GM12878 (cell line): ENCODE measurements around the gene TCF12. TPM values are rescaled to one million over a fixed set of nuclear protein-coding genes. Genes with fewer than 3 reads are reported as not detected.

Source experiments
- ATAC-seq: fragments of 200-7000 bp; cut with Tn5 transposase; 3 replicates; pipeline ENCODE4 v1.9.1; 2020; ENCODE audit warnings: mild to moderate bottlenecking, moderate library complexity
- BruUV-seq: library from RNA; stranded (reverse); fragments of 400-500 nt; replicated peaks from 2 replicates; lab custom pipeline; 2021; lab: Mats Ljungman, UMichigan
- CTCF ChIA-PET: fragments of 300-600 bp; sonication (Branson Sonifier 250); formaldehyde crosslinking; extraction: SDS; loops from one replicate; lab custom pipeline; 2021; ENCODE audit warnings: inconsistent platforms; lab: Yijun Ruan, JAX
- POLR2A ChIA-PET: fragments of 350-600 bp; formaldehyde crosslinking; extraction: SDS; loops from one replicate; lab custom pipeline; 2021; ENCODE audit warnings: inconsistent platforms; lab: Charles Lee
- RAD21 ChIA-PET: fragments of 300-600 bp; sonication (Branson Sonifier 250); formaldehyde crosslinking; loops from one replicate; lab custom pipeline; 2023; ENCODE audit warnings: antibody characterized with exemption; ENCODE audit not compliant: unreplicated experiment; lab: Charles Lee
- SMC1A ChIA-PET: fragments of 300-600 bp; sonication (Branson Sonifier 250); formaldehyde crosslinking; loops from one replicate; lab custom pipeline; 2023; ENCODE audit not compliant: unreplicated experiment, uncharacterized antibody; lab: Charles Lee
- DNase-seq: peaks from one replicate; pipeline ENCODE4 v3.0.0-alpha.2; 2011; ENCODE audit warnings: low read depth, low spot score
- FAIRE-seq: peaks from 3 replicates; lab custom pipeline; 2011; peaks lifted over from hg19 to GRCh38; lab: Jason Lieb, UNC
- H2AFZ ChIP-seq: 2 replicates; pipeline ENCODE4 v1.6.0; 2011; ENCODE audit warnings: low read depth, low read length, control low read depth; ENCODE audit not compliant: control insufficient read depth
- H3K27ac ChIP-seq: 2 replicates; pipeline ENCODE4 v1.5.1; 2011; ENCODE audit warnings: control low read depth; ENCODE audit not compliant: control insufficient read depth, insufficient read depth
- H3K27me3 ChIP-seq, 2 experiments: replicated peaks in 1 of 2; 2 replicates each; pipeline versions ENCODE4 v1.6.0 to v1.6.1; 2011; ENCODE audit warnings: low read length in 1 of 2; ENCODE audit not compliant: control insufficient read depth in 2 of 2, insufficient read depth in 2 of 2
- H3K36me3 ChIP-seq, 2 experiments: 2 replicates each; pipeline ENCODE4 v1.5.1; 2011; ENCODE audit warnings: low read length in 1 of 2; ENCODE audit not compliant: control insufficient read depth in 2 of 2, insufficient read depth in 2 of 2
- H3K4me1 ChIP-seq: 2 replicates; pipeline ENCODE4 v1.6.1; 2011; ENCODE audit warnings: mild to moderate bottlenecking, low read length, moderate library complexity, mixed read lengths; ENCODE audit not compliant: control insufficient read depth, insufficient read depth
- H3K4me2 ChIP-seq: 2 replicates; pipeline ENCODE4 v1.6.0; 2011; ENCODE audit warnings: control low read depth; ENCODE audit not compliant: control insufficient read depth, insufficient read depth
- H3K4me3 ChIP-seq: fragments of 200-600 bp; sonication (generic); 2 replicates; pipeline ENCODE4 v1.5.1; 2016
- H3K79me2 ChIP-seq: 2 replicates; pipeline ENCODE4 v1.6.0; 2011; ENCODE audit warnings: low read length; ENCODE audit not compliant: control insufficient read depth, insufficient read depth
- H3K9ac ChIP-seq: 2 replicates; pipeline ENCODE4 v1.8.0; 2011; ENCODE audit warnings: low read length, control low read depth, mixed read lengths; ENCODE audit not compliant: control insufficient read depth, insufficient read depth
- H3K9me3 ChIP-seq: replicated peaks from 3 replicates; pipeline ENCODE4 v1.5.1; 2011; ENCODE audit warnings: mild to moderate bottlenecking, low read length; ENCODE audit not compliant: control insufficient read depth, insufficient read depth
- H4K20me1 ChIP-seq: 2 replicates; pipeline ENCODE4 v1.6.0; 2011; ENCODE audit not compliant: control insufficient read depth, insufficient read depth
- CBFB ChIP-seq: IDR thresholded peaks from 2 replicates; pipeline ENCODE4 v1.6.1; 2016; ENCODE audit warnings: antibody characterized with exemption, low read depth
- CBX5 ChIP-seq: sonication (generic); IDR thresholded peaks from 2 replicates; pipeline ENCODE4 v1.6.1; 2016; ENCODE audit warnings: low read depth, moderate library complexity, mild to moderate bottlenecking, inconsistent platforms
- CHD4 ChIP-seq: fragments of 200-600 bp; sonication (generic); IDR thresholded peaks from 2 replicates; pipeline ENCODE4 v1.6.1; 2016; ENCODE audit warnings: mild to moderate bottlenecking
- NFYA ChIP-seq: IDR thresholded peaks from 2 replicates; pipeline ENCODE4 v1.6.1; 2011; ENCODE audit warnings: low read depth, mild to moderate bottlenecking, low read length, improper control_type of control experiment, borderline replicate concordance
- SRF ChIP-seq, 2 experiments: IDR thresholded peaks; 2 replicates each; pipeline ENCODE4 v1.6.1; 2011; ENCODE audit warnings: low read depth in 2 of 2, low read length in 2 of 2, mild to moderate bottlenecking in 1 of 2, moderate library complexity in 1 of 2
- ZNF622 ChIP-seq: fragments of 450-650 bp; IDR thresholded peaks from 2 replicates; pipeline ENCODE4 v1.6.1; 2017; ENCODE audit warnings: mild to moderate bottlenecking, inconsistent platforms
- in situ Hi-C: fragments of 300-500 bp; cut with MboI; formaldehyde crosslinking; loops from 9 replicates; pipeline ENCODE4 v1.14.3; 2018; ENCODE audit warnings: mixed read lengths
- intact Hi-C: fragments of 100-400 bp; cut with micrococcal nuclease; formaldehyde crosslinking; loops from one replicate; pipeline ENCODE4 v1.14.2; 2022; ENCODE audit not compliant: unreplicated experiment
- polyA plus RNA-seq, 11 experiments: library from polyadenylated mRNA; depleted of rRNA in 4 of 11; unstranded in 6 of 11; stranded (reverse) in 5 of 11; fragments of >200 nt; fragmentation: Nextera tagmentation in 4 of 11; fragmentation: Illumina TruSeq in 1 of 11; extraction: Ambion mirVana in 4 of 11; extraction: Trizol in 1 of 11; gene quantifications; 1 replicate in 1 of 11; 2 replicates in 10 of 11; pipeline versions ENCODE4 v1.2.1 to v1.2.3, GENCODE V29; 2011 to 2016; ENCODE audit warnings: inconsistent platforms in 2 of 11, missing spikeins in 2 of 11, low read depth in 1 of 11
- total RNA-seq, 4 experiments: library from RNA; depleted of rRNA in 3 of 4; stranded (reverse); fragments of >200 nt in 3 of 4; fragmentation: Illumina TruSeq in 1 of 4; extraction: Trizol in 1 of 4; gene quantifications; 2 replicates each; pipeline versions ENCODE4 v1.2.1 to v1.2.3, GENCODE V29; 2013 to 2021
- TF ChIP-seq, protein P1 (sequence below): IDR thresholded peaks from 2 replicates; pipeline ENCODE4 v1.6.1; 2011; ENCODE audit warnings: borderline replicate concordance, low read depth, mild to moderate bottlenecking, moderate library complexity, low read length; ENCODE audit not compliant: insufficient read depth, poor library complexity, severe bottlenecking

The TCF12 gene
- total and polyA plus RNA-seq, 10 of the 15 experiments (the other 5 are each of a cell fraction or from before 2014, with no cell fraction given): 8.2 to 70.9 (median 49.5) TPM

DNA sequence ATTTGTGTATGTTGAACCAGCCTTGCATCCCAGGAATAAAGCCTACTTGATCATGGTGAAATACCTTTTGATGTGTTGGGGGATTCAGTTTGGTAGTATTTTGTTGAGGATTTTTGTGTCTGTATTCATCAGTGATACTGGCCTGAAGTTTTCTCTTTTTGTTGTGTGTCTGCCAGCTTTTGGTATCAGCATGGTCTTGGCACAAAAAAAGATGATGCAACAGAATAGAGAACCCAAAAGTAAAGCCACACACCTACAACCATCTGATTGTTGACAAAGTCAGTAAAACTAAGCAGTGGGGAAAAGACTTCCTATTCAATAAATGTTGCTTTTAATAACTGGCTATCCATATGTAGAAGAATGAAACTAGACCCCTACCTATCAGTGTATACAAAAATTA, 77.6 kb downstream of the TCF12 start:
- Histone ChIP-seq H3K9ac (no peak overlapping the region), H3K9me3 (peaks cover 2% of the 10 kb centered on the region; the same call in 1 of the 3 replicates), H3K36me3 (no peaks in the 10 kb centered on the region; a peak in 1 of 4 replicates), H3K4me1 (no peaks in the 10 kb centered on the region), H3K79me2 (peaks cover 3% of the 10 kb centered on the region), H3K4me2 (no peak overlapping the region), H3K27ac (no peak overlapping the region), H3K27me3 (no peaks in the 10 kb centered on the region), H2AFZ (no peak overlapping the region), H4K20me1 (no peaks in the 10 kb centered on the region), H3K4me3 (no peak overlapping the region)
- TF ChIP-seq SRF (IDR thresholded peaks at IDR 0.05; ENCODE audit: low read depth in 2 of 2, low read length in 2 of 2) (no peak), CHD4 (no peak), CBFB (no peak), ZNF622 (no peak), NFYA (no peak), CBX5 (no peak)
- TF ChIP-seq, protein P1, sequence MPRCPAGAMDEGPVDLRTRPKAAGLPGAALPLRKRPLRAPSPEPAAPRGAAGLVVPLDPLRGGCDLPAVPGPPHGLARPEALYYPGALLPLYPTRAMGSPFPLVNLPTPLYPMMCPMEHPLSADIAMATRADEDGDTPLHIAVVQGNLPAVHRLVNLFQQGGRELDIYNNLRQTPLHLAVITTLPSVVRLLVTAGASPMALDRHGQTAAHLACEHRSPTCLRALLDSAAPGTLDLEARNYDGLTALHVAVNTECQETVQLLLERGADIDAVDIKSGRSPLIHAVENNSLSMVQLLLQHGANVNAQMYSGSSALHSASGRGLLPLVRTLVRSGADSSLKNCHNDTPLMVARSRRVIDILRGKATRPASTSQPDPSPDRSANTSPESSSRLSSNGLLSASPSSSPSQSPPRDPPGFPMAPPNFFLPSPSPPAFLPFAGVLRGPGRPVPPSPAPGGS: no peak
- BruUV-seq: no TSS peak
- no peak for DNase-seq
- in situ Hi-C loops: no loop called here
- SMC1A ChIA-PET: interaction anchor here (0.6 kb wide), 1 partner anchor 248 kb away, joined by 3 read pairs; no protein-coding TSS in a partner anchor
- no peak for FAIRE-seq
- POLR2A ChIA-PET: no interaction called here
- ATAC-seq: no peak
- intact Hi-C loops: no loop called here
- RAD21 ChIA-PET: no interaction called here
- CTCF ChIA-PET: no interaction called here
